Stimulated activated CD4-positive, alpha-beta T cell treated with anti-CD3 and anti-CD28 coated beads, Interleukin-12 subunit alpha, Interleukin-12 subunit beta, amount 100 ng/mL, for 24 hours (primary cell): ENCODE results near the gene GCH1.
"Not testable (repeated sequence)": the region's sequence is repeated elsewhere in the genome, so short reads cannot be mapped to it uniquely, and the experiment has no call there.

Experiments
- DNase-seq, 2 experiments: peaks; one replicate each; pipeline ENCODE4 v3.0.0-alpha.2; 2020; ENCODE audit warnings: low read depth in 2 of 2

Gene GCH1

DNA sequence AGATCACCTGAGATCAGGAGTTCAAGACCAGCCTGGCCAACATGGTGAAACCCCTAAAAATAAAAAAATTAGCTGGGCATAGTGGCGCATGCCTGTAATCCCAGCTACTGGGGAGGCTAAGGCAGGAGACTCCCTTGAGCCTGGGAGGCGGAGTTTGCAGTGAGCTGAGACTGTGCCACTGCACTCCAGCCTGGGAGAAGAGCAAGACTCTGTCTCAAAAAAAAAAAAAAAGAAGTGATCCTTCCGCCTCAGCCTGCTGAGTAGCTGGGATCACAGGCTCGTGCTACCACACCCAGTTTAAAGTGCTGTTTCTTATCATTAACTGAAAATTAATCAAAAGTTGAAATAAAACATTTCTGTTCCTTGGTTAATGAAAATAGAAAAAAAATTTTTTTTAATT is 6.3 kb upstream of the GCH1 start:
- DNase-seq, result not testable (repeated sequence)

GRCh38 chr14:54908190-54908589 is 5.6 kb upstream of the GCH1 start:
- no peak for DNase-seq

DNA sequence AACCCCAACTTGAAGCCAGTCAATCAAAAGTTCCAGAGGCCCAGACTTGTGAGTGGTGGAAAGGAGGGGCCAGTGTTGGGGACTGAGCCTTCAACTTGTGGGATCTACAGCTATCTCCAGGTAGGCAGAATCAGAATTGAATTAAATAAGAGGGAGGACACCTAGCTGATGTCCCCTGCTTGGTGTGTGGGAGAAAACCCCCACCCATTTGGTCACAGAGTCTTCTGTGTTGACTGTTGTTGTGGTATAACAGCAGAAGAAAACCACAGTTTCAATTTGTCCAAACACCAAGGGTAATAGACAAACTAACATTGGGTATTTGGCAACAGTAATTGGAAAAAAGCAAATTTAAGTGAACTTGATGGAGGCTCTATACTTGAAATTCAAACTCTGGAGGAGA is 3.4 kb upstream of the GCH1 start:
- DNase-seq, result no peak

- DNase-seq, result peak; percentile 52 to 75
These were observed 494 bp downstream of the GCH1 start for GRCh38 chr14:54902143-54902520.

- no peak for DNase-seq
These were observed 1.1 kb downstream of the GCH1 start for GRCh38 chr14:54901380-54902142.

GRCh38 chr14:54899573-54899972 is 3.1 kb downstream of the GCH1 start:
- no peak for DNase-seq

- not testable (repeated sequence) for DNase-seq
These were observed 4.6 kb downstream of the GCH1 start for GRCh38 chr14:54897809-54898555.

DNA sequence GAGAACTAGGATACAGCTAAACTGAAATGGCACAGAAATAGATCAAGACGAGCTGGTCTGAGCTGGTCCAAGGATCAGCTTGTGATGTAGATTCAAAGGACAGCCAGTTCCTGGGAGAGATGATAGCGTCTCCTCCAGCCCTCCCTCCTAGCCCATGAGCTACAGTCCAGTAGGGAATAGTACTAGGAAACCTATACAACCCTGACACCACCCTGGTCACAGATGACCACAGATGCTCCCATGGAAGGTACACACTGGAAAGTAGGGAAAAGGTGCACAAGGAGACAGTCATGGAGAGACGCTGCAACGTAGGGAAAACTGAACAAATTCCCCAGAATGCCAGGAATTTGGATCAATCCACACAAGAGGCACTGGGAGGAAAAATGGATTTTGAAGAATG is 6.9 kb downstream of the GCH1 start:
- no peak for DNase-seq

DNA sequence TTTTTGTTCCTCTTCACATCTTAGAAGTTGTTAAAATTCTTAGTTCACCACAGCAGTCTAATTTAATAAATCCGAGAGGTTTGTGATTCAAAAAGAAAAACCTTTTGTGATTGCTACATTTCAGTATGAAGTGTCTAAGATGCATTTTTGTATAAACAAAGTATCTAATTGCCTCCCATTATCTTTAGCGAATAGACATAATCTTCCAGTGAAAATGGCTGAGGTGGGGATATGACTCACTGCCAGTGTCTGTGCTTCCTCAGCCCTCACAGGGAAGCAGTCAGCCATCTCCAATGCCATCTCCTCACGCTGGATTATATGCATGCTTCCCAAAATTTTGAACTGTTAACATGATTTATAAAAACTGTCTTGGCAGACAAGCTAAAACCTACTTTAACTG is 7.6 kb downstream of the GCH1 start:
- no peak for DNase-seq

DNA sequence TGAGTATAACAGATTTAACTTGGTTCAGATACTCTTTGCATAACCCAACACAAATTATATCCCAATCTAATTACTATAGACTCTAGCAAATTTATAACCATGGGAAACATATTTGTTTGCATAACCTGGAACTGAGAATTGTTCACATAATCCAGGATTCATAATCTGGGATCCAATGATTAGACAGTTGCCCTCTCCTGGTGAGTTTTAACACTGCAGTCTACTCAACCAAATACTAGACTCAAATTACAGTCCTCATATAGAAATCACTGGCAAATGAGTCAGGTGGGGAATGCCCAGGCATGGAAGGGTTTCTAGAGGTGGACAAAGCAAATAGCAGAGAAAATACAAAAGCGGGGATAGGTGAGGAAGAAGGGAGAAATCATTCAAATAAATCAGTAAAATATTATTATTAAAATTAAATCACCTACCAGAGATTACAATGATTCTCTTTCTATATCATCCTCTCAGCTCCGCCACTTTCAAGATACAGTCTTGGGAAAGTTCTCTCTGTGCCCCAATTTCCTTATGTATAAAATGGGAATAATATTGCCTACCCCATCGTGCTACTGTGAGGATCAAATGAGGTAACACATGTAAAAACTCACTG is 9.4 kb downstream of the GCH1 start:
- no peak for DNase-seq

GRCh38 chr14:54891471-54892245 is 11.0 kb downstream of the GCH1 start:
- no peak for DNase-seq

- DNase-seq, result no peak
These were observed 11.8 kb downstream of the GCH1 start for GRCh38 chr14:54890788-54891187.

DNA sequence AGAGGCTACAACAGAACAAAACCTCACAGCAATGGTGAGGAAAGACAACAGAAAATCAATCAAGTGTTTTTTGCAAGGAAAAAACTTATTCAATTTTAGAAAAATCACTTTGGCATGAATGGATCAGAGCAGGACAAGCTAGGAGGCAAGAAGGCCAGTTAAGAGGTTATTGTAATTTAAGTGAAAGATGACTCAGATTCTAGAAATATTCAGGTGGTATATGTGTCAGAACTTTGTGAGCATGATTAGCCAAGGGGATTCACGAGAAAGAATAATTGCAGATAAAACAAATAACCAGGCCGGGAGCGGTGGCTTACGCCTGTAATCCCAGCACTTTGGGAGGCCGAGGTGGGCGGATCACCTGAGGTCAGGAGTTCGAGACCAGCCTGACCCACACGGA is 12.7 kb downstream of the GCH1 start:
- DNase-seq, result no peak

- no peak for DNase-seq
These were observed 20.1 kb downstream of the GCH1 start for GRCh38 chr14:54882521-54882920.

GRCh38 chr14:54881761-54882401 is 20.7 kb downstream of the GCH1 start:
- no peak for DNase-seq

- DNase-seq, result no peak
These were observed 21.3 kb downstream of the GCH1 start for GRCh38 chr14:54881235-54881760.

DNA sequence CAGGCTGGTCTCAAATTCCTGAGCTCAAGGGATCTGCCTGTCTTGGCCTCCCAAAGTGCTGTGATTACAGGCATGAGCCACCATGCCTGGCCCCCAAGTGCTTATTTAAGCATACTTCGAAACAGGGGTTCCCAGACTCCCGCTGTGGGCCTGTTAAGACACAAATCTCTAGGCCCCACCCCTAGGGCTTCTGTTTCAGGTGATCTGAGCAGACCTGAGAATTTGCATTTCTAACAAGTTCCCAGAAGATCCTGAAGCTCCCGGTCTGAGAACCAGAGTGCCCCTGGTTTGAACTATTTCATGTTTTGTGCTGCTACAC is 25.0 kb downstream of the GCH1 start:
- no peak for DNase-seq

DNA sequence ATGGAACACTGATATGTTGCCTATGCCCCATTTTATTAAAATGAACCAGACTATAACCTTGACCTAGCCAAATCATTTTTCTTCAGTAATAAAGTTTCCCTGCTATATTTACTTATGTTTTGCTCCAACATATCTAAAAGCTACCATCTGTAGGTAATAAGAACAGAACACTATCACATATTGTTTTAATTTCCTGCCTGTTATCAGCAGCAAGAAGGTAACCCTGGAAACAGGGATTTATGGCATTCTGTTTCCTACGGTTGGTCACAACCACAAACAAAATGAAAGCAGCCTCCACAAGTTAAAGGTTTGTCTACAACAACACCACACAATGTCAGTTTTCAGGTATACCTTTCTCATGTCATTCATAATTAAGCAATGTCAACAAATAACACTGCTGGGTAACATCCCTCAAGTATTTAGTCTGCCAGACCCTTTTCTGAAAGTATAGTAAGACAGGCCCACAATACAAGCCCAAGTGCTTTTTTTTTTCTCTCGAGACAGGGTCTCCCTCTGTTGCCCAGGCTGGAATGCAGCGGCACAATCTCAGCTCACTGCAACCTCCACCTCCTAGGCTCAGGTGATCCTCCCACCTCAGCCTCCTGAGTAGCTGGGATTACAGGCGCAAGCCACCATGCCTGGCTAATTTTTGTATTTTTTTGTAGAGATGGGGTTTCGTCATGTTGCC is 25.5 kb downstream of the GCH1 start:
- no peak for DNase-seq

- not testable (repeated sequence) for DNase-seq
These were observed 27.0 kb downstream of the GCH1 start for GRCh38 chr14:54875648-54876047.

DNA sequence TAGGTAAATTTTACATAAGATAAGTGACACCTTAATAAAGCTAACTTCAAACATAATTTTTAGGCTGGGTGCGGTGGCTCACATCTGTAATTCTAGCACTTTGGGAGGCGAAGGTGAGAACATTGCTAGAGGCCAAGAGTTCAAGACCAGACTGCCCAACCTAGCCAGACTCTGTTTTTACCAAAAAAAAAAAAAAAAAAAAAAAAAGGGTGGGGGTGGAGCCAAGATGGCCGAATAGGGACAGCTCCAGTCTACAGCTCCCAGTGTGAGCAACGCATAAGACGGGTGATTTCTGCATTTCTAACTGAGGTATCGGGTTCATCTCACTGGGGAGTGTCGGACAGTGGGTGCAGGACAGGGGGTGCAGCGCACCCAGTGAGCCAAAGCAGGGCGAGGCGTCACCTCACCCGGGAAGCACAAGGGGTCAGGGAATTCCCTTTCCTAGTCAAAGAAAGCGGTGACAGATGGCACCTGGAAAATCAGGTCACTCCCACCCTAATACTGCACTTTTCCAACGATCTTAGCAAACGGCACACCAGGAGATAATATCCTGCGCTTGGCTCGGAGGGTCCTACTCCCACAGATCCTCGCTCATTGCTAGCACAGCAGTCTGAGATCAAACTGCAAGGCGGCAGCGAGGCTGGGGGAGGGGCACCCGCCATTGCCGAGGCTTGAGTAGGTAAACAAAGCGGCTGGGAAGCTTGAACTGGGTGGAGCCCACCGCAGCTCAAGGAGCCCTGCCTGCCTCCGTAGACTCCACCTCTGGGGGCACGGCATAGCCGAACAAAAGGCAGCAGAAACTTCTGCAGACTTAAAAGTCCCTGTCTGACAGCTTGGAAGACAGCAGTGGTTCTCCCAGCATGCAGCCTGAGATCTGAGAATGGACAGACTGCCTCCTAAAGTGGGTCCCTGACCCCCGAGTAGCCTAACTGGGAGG is 32.2 kb downstream of the GCH1 start:
- DNase-seq, result not testable (repeated sequence)
